Activated CD8-positive, alpha-beta memory T cell treated with anti-CD3 and anti-CD28 coated beads for 48 hours (primary cell): ENCODE results near the gene ISG20.
"Not testable (repeated sequence)": the region's sequence is repeated elsewhere in the genome, so short reads cannot be mapped to it uniquely, and the experiment has no call there.

ENCODE experiments used
- DNase-seq, 3 experiments: peaks; one replicate each; pipeline ENCODE4 v3.0.0-alpha.2; 2020; ENCODE audit warnings: low read depth in 2 of 3, low spot score in 2 of 3

ISG20 gene

DNA sequence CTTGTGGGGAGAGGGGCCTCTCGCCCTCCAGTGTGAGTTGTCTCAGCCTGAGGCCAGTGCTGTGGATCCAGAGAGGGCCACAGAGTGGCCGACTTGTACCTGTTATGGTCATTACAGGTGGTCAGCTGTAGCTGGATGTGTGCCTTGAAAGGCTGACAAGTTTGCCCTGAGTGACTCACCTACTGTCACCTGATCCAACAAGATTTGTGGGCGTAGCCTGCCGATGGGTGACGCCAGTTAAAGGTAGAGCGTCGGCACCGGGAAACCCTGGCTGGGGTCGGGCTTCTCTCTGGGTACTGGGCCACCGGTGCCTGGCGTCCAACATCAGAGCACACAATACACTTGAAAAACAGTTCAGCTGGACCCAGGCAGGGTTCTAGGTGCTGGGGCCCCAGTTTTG is 2.8 kb upstream of the ISG20 start:
- no peak for DNase-seq

- no peak for DNase-seq
Measured at GRCh38 chr15:88636654-88637053, 2.2 kb upstream of the ISG20 start.

- DNase-seq = no peak
Measured at GRCh38 chr15:88637436-88637835, 1.4 kb upstream of the ISG20 start.

DNA sequence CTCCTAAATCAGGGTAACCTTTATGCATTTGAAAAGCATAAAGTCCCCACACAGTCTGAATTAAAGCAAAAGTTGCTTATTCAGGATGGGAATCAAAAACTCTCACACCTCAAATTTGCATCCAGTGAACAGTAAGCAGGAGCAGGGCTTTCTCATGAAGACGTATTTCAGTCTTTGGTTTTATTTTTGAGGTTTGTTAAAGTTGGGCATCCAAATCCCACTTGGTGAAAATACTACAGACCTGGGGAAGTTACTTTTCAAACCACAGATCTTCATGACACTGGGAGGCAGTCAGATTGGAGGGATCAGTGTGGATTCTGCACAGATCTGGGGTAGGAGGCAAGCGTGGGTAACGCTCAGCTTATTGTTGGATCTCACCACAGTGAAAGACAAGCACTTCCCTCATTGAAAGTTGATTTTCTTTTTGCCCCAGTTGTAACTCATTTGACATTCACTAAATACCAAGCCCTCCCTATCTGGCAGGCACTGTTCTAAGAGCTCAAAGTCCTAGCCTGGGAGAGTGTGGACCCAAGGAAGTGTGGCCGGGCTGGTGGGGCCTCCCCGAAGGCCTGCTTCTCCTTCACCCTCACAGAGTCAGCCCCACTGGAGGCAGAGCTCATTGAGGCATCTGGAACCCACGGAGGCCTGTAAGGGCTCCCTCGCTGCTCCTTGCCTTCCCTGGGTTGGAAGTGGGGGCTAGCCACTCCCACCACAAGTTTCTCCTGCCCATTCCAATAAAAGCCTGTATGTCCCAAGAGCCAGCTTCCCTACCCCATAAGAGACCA is 783 bp upstream of the ISG20 start:
- no peak for DNase-seq

DNA sequence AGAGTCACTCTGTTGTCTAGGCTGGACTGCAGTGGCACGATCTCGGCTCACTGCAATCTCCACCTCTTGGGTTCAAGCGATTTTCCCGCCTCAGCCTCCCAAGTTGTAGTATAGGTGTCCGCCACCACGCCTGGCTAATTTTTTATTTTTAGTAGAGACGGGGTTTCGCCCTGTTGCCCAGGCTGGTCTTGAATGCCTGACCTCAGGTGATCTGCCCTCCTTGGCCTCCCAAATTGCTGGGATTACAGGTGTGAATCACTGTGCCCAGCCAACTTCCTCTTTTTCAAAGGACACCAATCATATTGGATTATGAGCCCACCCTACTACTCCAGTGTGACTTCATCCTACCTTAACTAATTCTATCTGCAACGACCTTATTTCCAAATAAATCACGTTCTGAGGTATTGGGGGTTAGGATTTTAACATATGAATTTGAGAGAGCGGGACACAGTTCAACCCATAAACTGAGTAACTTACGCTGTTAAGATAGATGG is 3.2 kb downstream of the ISG20 start:
- no peak for DNase-seq

DNA sequence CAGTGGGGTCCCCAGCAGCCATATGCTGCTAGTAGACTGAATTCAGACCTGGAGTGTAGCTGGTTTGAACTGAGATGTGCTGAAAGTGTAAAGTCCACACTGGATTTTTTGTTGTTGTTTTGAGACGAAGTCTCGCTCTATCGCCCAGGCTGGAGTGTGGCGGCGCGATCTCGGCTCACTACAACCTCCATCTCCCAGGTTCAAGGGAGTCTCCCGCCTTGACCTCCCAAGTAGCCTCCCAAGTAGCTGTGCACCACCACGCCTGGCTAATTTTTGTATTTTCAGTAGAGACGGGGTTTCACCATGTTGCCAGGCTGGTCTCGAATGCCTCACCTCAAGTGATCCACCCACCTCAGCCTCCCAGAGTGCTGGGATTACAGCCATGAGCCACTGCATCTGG is 3.7 kb downstream of the ISG20 start:
- not testable (repeated sequence) for DNase-seq

GRCh38 chr15:88644741-88645140 is 5.9 kb downstream of the ISG20 start:
- DNase-seq = no peak

GRCh38 chr15:88645171-88646087 is 6.6 kb downstream of the ISG20 start:
- DNase-seq = no peak

DNA sequence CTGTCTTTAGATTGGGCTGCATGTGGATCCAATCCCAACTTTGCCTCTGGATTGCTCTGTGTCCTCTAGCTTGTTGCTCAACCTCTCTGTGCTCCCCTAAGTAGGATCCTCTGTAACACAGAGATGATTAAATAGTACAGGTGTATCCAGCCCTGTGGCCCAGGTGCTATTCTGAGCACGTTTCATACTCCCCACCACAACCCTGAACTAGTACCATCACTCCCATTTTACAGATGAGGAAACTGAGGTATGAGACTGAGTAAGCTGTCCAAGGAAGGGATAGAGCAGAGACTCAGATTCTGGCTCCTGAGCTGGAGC is 7.2 kb downstream of the ISG20 start:
- no peak for DNase-seq

- no peak for DNase-seq
Measured at GRCh38 chr15:88646951-88647350, 8.1 kb downstream of the ISG20 start.

DNA sequence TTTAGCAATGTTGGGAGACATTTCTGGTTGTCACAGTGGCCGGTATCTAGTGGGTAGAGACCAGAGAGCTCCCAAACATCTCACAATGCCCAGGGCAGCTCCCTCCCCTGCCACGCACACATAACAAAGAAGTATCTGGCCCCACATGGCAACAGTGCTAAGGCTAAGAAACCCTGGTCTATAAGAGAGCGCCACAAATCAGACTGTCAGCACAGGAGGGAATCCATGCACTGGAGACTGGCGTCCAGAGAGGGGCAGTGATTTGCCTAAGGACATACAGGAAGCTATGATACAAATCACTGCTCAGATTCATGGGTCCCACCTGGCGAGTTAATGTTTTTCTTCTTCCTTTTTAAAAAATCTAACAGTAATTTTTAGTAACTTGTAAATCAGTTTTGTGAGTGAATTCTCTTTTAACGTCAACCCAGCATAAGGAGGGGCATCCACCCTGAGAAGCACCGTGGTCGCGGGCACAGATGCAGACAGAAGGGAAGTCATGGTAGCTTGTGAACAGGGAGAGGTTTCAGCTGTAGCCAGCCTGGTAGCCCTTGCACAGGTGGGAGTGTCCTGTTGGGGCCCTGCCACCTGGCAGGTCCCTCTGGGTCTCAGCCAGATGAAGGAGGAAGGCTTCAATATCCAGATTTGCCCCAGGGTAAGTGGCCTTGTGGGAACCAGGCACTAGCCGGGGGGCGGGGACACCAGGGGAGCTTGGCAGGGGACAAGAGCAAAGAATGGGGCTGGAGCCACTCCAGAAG is 8.7 kb downstream of the ISG20 start:
- DNase-seq = no peak

DNA sequence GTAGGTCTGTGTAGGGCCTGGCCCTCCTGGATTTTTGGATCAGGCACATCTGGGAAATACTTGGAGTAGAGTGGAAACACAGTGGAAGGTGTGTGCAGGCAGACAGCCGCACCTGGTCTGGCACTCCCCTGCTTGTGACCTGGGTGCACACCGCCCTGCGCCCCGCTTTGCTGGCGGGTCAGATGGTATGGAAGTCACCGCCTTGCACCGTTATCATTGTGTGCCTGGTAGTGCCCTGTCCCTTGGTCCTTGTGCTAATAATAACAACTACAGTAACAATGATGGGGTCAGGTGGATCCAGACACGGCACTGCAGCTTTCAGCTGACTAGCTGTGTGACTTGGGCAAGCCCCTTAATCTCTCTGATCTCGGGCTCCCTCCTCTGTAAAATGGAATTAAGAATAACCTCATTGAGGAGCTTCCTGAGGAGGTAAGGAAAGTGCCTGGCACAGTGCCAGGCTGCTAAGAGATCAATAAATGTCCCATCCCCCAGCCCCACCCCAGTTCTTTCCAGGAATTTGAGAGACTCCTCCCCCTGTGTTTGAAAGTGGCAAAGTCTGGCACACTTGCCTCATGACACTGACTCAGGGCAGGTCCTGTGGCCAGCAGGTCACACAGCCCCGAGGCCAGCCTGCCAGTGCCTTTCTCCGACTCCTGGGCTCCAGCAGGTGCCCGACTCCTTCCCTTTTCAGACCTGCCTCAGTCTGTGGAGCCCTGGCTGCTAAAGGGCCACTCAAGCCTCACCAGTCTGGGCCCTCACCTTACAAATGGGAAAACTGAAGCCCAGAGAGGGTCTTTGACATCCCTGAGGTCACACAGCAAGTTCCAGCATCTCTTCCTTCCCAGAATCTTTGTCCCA is 9.8 kb downstream of the ISG20 start:
- no peak for DNase-seq

DNA sequence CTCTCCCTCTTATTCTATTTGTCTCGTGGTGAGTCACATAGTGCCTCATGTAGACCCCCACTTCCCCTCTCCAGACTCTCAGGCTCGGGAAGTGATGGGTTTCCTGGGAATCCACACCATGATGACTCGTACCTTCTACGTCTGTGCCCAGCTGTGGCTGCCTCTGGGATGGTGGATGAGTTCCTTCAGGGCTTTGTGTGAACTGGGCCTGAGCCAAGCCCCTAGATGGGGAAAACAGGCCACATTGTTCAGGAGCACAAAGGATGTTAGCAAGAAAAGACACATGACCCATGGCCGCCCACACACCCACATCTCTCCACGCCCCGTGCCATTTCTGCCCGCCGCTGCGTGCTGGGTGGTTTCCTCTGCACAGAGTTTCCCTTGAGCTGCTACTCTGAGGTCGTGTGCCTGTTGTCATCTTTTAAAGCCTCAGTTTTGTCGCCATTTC is 10.5 kb downstream of the ISG20 start:
- peak in 2 of 3 experiments; percentile 58 to 67 for DNase-seq

DNA sequence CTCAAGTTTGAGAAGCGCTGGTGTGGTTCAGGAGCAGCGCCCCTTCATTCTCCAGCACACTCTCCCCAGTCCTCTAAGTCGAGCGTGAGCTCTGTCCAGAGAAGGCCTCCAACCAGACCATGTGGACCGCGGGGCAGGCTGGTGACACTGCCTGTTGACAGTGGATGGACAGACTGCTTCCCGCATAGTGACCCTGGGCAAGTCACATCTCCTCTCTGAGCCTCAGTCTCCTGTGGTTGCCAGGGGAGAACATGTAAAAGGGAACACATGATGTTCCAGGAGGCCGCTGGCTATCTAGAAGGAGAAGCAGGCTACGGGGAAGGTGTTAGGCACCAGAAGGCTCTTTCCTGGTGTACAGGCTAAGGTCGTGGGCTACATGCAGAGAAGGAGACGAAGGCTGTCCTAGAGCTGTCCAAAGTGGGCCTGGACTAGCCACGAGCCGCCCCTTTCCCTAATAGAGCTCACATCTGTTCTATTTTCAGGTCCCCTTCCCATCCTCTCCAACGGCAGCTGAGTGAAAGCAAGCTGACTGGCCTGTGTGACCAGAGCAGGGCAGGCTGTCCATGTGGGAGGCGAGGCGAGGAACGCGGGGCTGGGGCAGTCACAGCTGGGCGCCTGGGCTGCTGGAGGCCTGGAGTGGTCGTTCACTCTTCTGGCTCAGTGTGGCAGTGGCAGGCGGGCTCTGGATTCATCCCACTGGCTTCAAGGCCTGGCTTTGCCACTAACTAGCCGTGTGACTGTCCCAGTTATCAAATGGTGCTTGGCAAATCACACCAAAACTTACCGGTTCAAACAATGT is 11.1 kb downstream of the ISG20 start:
- no peak for DNase-seq

- no peak for DNase-seq
Measured at GRCh38 chr15:88650556-88650955, 11.7 kb downstream of the ISG20 start.

DNA sequence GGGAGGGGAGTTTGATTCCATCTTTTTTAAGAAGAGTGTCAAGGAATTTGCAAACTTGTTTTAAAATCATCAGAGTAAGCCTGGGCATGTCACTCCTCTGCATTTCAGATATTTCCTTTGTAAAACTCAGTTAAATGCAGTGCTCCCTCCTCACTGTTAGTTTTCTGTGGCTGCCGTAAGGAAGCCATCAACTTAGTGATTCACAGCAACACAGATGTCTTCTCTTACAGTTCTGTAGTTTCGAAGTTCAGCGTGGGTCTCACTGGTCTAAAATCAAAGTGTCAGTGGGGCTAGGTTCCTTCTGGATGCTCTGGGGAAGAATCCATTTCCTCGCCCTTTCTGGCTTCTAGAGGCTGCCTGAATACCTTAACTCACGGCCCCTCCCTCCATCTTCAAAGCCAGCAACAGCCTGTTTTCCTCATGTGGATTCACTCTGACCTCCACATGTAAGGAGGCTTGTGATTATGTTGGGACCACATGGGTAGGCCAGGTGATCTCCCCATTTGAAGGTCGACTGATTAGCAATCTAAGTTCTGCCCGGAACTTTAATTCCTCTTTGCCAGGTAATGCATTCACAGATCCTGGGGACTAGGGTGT is 12.4 kb downstream of the ISG20 start:
- DNase-seq = no peak

- no peak for DNase-seq
Measured at GRCh38 chr15:88651971-88652370, 13.2 kb downstream of the ISG20 start.

- no peak for DNase-seq
Measured at GRCh38 chr15:88652456-88653199, 13.8 kb downstream of the ISG20 start.
